HG03378 (cell line): ENCODE measurements around the gene FES.
"Not testable (repeated sequence)": the region's sequence is repeated elsewhere in the genome, so short reads cannot be mapped to it uniquely, and the experiment has no call there.

Experiments used
- ATAC-seq: cut with Tn5 transposase; IDR thresholded peaks from one replicate; pipeline ENCODE4 v1.9.1; 2021; ENCODE audit warnings: mild to moderate bottlenecking, moderate library complexity; ENCODE audit not compliant: unreplicated experiment

The FES gene

GRCh38 chr15:90924375-90924774 lies 40.1 kb downstream of the FES start:
- peak; percentile 69 for ATAC-seq

- ATAC-seq = not testable (repeated sequence)
Measured at GRCh38 chr15:90926766-90927165, 42.5 kb downstream of the FES start.

DNA sequence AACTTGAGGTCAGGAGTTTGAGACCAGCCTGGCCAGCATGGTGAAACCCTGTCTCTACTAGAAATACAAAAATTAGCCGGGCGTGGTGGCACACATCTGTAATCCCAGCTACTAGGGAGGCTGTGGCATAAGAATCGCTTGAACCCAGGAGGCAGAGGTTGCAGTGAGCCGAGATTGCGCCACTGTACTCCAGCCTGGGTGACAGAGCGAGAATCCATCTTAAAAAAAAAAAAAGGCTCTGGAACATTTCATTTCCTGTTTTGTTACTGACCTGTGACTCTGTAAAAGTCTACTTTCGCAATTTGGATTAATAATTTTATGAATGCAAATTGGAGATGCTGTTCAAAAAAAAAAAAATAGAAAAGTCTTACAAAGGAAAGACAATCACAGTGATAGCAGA lies 43.8 kb downstream of the FES start:
- not testable (repeated sequence) for ATAC-seq

- no peak for ATAC-seq
Measured at GRCh38 chr15:90929246-90930019, 45.1 kb downstream of the FES start.

DNA sequence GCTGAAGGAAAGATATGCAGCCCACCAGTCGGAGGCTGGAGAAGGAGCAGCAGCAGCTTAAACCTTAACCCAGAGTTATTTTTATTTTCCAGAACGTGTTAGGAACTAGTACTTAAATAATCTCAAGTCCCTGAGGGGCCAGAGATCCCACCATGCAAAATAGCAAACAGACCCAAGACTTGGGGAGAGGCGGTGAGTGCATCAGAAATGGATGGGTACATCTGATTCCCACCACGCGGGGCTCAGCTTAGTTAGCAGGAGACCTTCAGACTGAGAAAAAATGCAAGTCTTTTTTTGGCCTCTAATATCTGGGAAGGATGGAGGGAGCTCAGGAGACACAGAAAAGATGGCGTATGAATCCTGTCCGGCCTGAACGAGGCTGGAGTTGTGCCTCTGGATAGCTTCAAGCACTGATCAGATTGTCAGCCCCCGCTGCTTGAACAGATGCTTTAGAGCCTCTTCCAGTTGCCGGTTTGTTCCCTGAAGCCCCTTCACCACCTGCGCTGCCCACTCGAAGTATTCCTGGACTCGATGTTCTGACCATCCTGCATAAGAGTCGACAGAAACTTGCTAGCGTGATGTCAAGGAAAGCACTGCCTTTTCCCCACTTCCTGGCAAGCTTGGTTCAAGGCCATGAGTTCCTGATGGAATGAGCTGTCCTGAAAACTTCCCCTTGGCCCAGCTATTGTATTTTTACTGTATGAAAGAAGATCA lies 46.7 kb downstream of the FES start:
- no peak for ATAC-seq

GRCh38 chr15:90931575-90931827 lies 47.2 kb downstream of the FES start:
- no peak for ATAC-seq

GRCh38 chr15:90931828-90932659 lies 47.7 kb downstream of the FES start, which contains the start of gene HDDC3:
TSS of gene HDDC3 (minus strand) at chr15:90932549. CDS start at chr15:90932540, 9 bp downstream.
- ATAC-seq = peak; percentile 52

DNA sequence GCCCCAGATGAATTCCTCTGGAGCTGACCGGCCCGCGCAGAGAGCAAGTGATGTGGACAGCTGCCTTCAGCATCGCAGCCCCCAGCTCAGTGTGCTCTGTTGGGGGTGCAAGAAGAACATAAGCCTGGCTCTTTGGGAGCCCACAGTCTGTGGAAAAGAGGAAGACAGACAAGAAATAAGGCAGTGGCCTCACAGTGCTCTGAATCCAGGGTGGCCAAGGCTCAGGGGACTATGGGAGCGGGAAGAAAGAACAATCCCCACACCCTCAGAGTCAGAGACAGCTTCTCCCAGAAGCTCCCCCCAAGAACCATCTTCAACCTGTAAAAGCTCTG lies 48.3 kb downstream of the FES start:
- ATAC-seq = no peak

DNA sequence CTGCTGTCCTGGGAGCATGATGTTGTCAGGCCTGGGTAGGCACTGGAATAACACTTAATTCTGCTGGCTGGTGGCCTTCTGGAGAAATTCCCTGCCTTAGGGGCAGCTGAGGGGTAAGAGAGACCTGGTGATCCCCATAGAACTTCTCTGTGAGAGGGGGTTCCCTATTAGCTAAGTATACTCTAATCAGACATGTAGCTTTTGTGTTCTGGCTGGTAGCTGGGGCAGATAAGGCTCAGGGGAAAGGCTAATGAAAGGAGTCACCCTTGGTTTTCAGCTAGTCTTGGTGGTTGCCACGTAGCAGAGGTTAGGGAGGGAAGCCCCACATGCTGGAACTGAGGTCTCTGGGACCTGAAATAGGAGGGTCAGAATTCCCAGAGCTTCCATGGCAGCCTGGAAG lies 49.0 kb downstream of the FES start:
- ATAC-seq = no peak

DNA sequence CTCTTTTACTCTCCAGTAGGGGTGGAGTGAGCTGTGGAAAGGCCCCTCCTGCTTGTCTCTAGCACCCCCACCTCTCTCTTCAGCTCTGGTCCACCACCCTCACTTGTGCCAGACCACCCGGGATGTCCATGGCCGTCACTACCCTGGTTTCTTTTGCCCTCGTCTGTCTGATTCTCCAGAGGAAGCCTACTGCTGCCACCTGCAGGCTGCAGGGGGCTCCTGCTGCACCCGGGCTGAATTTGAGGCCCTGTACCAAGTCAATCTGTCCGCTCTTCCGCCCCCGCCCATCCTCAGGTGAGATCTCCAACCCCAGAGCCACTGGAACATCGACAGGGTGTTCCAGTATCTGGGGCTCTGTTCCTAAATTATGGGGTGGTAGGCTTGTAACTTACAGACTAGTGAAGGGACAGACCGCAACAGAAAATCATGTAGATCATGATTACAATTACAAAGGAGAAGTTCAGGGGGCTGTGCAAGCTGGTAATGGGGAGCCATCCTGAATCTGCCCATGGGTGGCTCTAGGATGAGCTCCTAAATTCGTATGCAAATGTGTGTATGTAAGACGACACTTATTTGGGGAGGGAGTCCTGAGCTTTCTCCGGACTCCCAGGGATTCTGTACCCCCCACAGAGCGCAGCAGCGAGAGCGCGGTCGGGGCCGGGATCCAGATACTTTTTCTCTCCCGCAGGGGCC lies 50.1 kb downstream of the FES start:
- peak; percentile 24 for ATAC-seq

DNA sequence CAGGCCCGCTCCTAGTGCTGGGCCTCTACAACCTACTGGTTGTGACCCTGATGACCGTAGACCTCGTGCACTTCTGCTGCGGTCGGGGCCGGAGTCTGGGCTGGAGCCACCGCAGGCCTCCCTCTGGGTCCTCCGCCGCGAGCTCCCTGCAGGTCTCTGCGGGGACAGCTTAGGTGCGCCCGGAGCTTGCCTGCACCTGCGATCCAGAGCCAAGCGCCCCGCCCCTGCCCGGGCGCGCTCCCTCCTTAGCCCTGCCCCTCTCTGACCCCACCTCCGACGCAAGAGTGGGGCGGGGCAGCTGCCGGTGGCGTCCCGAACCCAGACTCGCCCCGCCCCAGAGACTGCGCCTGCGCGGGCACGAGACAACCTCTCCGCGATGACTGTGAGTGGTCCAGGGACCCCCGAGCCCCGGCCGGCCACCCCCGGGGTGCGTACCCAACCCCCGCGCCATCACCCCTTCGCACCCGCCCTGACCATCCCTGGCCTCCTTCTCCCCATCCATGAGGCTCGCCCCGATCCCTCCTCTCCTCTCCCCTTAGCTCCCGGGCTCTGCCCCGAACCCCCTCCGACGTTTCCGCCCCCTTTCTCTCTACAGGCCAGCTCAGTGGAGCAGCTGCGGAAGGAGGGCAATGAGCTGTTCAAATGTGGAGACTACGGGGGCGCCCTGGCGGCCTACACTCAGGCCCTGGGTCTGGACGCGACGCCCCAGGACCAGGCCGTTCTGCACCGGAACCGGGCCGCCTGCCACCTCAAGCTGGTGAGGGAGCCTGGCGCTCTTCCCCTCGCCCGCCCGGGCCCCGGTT lies 50.8 kb downstream of the FES start, which contains the start of gene UNC45A:
Gene UNC45A (plus strand): TSS at position 337 of the 803 bp plus-strand sequence. CDS start 40 bp downstream, at position 377.
- peak; percentile 38 for ATAC-seq

GRCh38 chr15:90936823-90937222 lies 52.5 kb downstream of the FES start:
- ATAC-seq = no peak

- no peak for ATAC-seq
Measured at GRCh38 chr15:90938261-90938660, 54.0 kb downstream of the FES start.

DNA sequence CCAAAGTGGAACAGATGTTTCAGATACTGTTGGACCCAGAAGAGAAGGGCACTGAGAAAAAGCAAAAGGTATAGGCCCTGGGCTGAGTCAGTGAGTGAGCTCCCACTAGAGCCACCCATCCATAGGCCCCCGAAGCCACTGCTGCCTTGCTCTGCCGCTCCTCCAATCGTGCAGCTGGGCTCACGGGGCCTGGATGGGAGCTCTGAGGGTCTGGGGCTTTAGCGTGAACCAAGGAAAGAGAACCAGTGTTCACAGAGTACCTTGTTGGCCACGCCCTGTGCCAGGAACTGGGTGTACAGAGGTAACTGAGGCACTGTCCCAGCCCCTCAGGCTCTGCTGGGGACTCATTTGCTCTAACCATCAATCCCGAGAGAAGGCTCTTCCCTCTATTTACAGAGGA lies 55.5 kb downstream of the FES start:
- no peak for ATAC-seq

DNA sequence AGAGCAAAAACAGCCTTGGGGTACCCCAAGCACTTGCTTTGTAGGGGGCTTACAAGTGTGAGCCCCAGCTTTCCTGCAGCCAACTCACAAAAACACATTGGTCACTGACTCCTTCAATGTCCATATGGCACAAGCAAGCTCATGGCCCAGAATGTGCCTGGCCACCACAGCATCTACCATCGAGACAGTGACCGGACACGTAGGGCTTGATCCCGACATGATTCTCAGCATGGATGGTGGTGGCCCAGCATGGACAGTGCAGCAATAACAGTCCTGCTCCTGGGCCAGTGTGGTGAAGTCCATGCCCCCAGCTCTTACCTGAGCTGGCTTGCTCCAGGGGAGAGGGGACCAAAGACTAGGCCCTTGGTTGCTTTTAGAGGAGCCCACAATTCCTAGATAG lies 56.7 kb downstream of the FES start:
- ATAC-seq = no peak

- no peak for ATAC-seq
Measured at GRCh38 chr15:90942354-90943120, 58.2 kb downstream of the FES start.

- ATAC-seq = no peak
Measured at GRCh38 chr15:90945091-90945490, 60.8 kb downstream of the FES start.
